HG03097 (cell line): ENCODE measurements around the gene IL36B.

Experiments used
- ATAC-seq: cut with Tn5 transposase; IDR thresholded peaks from one replicate; pipeline ENCODE4 v1.9.1; 2021; ENCODE audit not compliant: unreplicated experiment, low FRiP score

The IL36B gene

DNA sequence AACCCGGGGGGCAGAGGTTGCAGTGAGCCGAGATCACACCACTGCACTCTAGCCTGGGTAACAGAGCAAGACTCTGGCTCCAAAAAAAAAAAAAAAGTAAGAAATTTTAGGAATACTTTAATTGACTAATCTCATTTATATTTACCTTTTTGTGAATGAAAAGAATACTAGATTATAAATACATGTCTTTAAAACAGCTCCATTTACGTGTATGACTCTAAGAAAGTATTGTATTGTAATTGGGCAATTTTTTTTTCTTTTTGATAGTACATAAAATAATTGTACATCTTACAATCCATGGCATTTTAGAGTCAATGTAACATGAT, 39.4 kb downstream of the IL36B start:
- ATAC-seq, result no peak

DNA sequence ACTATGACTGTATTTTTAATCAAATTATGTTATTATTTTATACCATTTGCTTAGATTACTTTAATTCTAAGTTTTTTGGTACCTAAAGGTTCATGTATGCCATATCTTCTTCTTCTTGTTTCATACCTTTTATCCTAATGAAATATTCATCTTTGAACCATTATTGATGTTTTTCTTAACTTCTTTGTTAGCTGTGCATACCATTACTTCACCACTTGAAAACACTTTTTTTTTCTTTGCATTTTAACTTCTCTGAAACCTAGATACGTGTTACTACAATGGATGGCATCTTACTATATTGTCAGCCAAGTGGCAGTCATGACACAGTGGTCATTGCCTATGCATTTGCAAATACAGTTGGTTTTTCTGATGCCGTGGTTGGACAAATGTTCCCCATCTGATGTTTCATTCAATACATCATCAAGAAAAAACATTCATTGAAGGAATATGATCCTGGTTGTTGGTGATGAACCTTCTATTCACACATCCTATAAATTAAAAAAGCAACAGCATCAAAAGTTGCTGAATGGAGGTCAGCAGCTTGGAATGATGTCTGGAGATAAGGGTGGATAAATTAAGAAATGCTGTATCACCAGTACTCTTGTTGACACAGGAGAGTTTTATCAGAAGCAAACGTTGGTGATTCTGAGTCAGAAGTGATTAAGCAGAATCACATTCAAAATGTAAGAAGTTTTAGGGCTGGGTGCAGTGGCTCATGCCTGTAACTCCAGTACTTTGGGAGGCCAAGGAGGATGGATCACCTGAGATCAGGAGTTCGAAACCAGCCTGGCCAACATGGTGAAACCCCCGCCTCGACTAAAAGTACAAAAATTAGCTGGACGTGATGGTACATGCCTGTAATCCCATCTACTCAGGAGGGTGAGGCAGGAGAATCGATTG, 40.0 kb downstream of the IL36B start:
- ATAC-seq, result no peak

GRCh38 chr2:113011108-113011507, 41.6 kb downstream of the IL36B start:
- no peak for ATAC-seq

DNA sequence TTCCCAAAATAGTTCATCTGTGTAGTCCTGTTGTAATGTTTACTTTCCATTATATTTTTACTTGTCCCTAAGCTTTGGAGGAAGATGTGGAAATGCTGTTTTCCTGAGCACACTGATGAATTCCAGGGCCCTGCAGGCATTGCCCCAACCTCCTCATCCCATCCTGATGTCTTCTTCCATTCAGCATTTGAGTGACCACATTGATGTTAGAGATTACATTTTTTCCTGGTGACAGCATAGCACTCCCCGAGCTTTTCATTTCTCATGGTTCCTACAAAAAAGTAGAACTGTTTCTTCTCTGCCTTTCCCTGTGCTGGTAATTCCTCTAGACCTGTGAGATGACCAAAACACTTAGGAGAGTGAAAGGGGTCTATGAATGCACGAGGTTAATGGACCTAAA, 42.6 kb downstream of the IL36B start:
- ATAC-seq, result no peak

DNA sequence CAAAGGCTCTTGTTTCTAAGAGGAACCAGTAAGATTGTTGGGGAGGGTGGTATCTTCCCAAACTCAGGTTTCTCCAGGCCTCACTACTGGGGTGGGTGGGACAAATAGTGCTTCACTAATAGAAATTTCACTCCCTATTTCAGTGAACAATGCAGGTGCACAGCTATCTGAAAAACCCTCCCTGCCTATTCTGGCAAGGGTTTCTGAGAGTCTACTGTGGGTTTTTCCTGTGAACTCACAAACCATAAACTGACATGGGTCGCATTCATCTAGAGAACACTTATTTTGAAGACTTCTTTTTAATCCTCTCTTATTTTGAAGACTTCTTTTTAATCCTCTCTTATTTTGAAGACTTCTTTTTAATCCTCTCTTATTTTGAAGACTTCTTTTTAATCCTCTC, 43.0 kb downstream of the IL36B start:
- ATAC-seq, result no peak

GRCh38 chr2:113007250-113007649, 45.4 kb downstream of the IL36B start:
- ATAC-seq, result no peak

DNA sequence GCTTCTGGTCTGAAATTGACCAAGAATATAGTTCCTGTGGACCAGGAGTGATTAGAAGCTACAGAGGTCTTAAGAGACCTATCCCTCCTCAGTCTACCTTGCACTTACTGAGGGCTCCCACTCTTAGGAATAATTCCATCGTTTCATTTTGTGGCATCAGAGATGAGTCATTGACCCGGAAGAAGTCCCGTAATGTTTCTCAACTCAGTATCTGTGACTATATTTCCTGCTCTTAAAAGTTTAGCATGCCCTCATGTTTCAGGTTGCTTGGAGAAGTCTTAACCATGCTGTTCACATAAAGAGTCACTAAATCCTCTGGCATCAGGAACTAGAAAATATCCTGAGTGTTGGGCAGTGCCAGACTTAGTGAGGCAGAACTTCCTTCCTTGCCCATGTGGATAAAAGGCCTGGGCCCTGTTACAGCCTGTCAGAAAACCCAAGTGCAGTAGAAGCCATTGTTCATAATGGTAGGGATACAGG, 47.6 kb downstream of the IL36B start, which contains the start of gene IL36A:
TSS of gene IL36A (plus strand) at position 430 of the 480 bp plus-strand sequence. CDS start 413 bp downstream, outside the sequence.
- ATAC-seq, result no peak

- ATAC-seq, result no peak
Observed at GRCh38 chr2:113002677-113003076, 50.0 kb downstream of the IL36B start.

DNA sequence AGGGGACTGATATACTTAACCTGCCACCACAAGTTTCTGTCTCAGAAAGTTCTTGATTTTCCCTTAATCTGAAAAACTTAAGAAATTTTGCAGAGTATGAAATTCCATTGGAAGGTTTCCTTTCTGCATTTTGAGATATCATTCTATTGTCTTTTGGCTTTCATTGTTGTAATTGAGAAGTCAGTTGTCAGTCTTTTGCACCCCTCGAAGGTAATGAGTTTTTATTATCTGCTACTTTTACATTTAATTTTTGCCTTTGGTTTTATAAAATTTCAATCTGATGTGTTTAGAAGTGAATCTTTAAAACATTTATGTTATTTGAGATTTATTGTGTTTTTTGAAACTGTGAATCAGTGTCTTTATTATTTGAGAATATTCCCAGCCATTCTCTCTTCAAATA, 52.2 kb downstream of the IL36B start:
- ATAC-seq, result no peak

- ATAC-seq, result no peak
Observed at GRCh38 chr2:112997151-112997550, 55.5 kb downstream of the IL36B start.

DNA sequence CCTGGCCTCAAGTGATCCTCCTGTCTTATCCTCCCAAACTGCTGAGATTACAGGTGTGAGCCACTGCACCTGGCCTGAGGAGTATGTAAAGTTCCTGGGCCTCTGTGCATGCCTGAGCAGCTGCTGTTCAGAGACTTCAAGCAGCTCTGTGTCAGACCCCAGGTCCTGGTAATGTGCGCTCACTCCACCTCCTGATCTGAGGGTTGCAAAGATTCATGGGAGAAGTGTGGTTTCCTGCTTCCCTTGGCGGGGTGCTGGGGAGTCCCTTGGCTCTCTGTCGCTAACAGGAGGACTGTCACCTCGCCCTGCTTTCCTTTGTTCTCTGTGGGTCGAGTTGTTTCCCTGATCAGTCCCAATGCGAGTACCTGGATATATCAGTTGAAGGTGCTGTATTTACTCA, 56.0 kb downstream of the IL36B start:
- ATAC-seq, result no peak

DNA sequence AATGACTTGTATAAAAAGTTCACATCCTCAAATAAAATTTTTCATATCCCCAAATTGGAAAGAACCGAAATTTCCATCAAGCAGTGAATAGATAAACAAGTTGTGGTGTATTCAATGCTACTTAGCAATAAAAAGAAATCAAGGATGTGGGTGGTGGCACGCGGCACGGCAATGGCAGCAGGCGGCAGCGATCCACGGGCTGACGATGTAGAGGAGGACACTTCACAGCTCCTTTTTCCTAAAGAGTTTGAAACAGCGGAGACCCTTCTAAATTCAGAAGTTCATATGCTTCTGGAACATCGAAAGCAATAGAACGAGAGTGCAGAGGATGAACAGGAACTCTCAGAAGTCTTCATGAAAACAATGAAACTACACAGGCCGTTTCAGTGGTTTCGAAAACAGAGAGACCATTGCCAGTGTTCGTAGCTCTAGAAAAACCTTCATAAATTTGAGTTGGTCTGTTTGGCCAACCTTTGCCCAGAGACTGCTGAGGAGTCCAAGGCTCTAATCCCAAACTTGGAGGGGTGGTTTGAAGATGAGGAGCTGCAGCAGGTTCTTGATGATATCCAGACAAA, 57.2 kb downstream of the IL36B start:
- no peak for ATAC-seq

GRCh38 chr2:112994648-112995047, 58.0 kb downstream of the IL36B start:
- ATAC-seq, result no peak

- ATAC-seq, result no peak
Observed at GRCh38 chr2:112993831-112994230, 58.8 kb downstream of the IL36B start.

DNA sequence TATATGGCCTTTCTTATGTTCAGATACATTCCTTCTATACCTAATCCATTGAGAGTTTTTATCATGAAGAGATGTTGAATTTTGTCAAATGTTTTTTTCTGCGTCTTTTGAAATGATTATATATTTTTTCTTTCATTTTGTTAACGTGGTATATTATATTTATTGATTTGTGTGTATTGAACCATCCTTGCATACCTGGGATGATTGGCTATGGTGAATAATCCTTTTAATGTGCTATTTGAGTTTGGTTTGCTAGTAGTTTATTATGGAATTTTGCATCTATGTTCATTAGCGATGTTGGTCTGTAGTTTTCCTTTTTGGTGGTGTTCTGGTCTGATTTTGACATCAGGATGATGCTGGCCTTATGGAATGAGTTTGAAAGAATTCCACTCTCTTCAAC, 63.1 kb downstream of the IL36B start:
- ATAC-seq, result no peak

- ATAC-seq, result no peak
Observed at GRCh38 chr2:112985090-112985489, 67.6 kb downstream of the IL36B start.

DNA sequence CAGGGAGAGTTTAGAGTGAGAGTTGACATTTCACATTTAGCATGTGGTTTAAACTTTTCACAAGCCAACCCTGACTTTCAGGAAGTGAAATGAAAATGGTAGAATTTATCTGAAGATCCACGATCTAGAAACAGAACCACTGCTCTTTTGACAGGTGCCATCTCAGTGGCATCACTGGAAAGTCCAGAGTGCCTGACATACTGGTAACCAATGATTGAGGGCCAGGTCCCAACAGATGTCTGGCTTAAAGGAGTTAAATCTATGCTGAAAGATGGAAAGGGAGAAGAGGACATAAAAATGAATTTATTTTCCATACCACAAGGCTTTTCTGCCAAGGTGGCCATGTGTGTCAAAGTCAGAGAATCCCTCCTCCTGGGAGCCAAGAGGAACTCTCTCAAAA, 72.1 kb downstream of the IL36B start:
- no peak for ATAC-seq

- ATAC-seq, result no peak
Observed at GRCh38 chr2:112979731-112980130, 72.9 kb downstream of the IL36B start.

GRCh38 chr2:112977559-112978056, 75.1 kb downstream of the IL36B start, which contains the start of gene IL36G:
IL36G (plus strand) TSS chr2:112978006; CDS start chr2:112978639, 633 bp downstream.
- ATAC-seq, result no peak
